DMS53 treated with DMSO at 0.1 percent for 48 hours (cell line): ENCODE results near the gene DNAAF1.
"Not testable (repeated sequence)": the region's sequence is repeated elsewhere in the genome, so short reads cannot be mapped to it uniquely, and the experiment has no call there.

Experiments
- DNase-seq: peaks from one replicate; lab custom pipeline; 2025; ENCODE audit not compliant: unreplicated experiment; lab: John Stamatoyannopoulos, UW

The DNAAF1 gene

DNA sequence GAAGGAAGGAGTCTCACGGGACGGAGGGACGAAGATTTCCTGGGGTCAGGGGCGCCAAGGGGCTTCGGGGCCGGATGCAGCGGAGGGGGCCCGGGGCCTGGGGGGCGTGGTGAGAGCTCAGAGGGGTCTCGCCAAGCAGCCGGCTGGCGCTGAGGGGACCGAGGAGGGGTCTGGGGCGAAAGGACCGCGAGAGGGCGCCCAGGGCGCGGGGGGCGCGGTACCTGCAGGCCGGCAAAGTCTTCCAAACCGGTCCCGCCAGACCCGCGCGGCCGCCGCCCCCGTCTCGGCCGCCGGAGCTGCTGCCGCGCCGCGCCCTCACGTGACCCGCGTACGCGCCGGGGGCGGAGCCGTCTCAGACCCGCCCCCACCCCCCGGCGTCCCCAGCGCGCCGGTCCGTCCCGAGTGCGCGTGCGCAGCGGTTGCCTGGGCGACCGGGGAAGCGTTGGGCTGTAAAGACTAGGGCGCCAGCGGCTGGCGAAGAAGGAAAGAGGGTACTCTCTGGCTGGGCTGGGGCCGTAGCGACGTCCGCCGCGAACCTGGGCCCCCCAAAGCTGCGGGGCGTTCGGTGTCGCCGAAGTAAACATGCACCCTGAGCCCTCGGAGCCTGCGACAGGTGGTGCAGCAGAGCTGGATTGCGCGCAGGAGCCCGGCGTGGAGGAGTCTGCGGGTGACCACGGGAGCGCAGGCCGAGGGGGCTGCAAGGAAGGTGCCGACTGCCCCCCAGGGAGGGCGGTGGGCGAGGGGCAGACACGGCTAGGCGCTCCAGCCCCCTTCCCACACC, at the start of gene DNAAF1, which contains the start of gene HSDL1:
TSS of gene DNAAF1 (plus strand) at position 450 of the 781 bp plus-strand sequence. CDS start at position 583, 133 bp downstream.
TSS of gene HSDL1 (minus strand) at position 319 of the 781 bp plus-strand sequence. CDS start 13,856 bp downstream, outside the sequence.
- DNase-seq, result peak; percentile 53

DNA sequence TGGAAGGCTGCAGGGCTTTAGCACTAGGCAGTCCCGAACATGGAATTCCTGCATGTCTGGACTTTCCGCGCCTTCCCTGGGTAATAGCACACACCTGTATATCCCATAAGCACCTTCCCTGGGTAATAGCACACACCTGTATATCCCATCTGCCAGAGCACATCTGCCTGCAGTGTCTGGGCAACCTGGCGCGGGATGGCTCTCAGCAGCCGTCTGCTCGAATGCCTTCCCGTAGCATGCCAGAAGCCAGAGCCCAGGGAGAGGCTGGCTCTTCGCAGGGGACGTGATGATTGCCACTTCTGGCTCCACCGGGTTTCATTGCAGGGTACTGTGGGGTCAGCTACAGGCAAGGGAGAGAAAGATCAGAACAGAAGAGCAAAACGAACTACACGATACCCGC, 49.6 kb upstream of the DNAAF1 start:
- no peak for DNase-seq

DNA sequence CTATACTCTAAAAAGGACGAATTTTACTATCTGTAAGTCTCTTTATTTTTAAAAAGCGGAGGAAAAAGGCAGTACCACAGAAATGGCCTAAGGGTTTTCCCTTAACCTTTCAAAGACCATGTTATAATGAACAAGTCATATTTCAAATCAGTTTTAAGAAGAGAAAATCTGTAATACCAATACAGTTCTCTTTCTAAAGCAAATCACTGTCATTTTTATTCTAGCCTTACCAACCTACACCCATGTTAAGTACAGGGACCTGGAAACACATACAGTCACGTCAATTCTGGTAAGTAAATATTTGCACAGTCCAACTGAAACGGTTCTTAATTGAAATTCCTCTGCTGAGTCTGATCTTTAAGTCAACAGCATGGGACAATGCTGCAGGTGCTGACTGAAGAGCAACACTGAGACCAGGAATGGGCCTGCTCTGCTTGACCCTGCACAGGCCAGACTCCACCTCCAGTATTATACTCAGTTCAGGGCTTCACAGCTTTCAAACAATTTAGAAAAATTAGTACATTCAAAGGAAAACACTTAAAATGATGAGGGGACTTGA, 48.6 kb upstream of the DNAAF1 start:
- DNase-seq, result peak; percentile 91

DNA sequence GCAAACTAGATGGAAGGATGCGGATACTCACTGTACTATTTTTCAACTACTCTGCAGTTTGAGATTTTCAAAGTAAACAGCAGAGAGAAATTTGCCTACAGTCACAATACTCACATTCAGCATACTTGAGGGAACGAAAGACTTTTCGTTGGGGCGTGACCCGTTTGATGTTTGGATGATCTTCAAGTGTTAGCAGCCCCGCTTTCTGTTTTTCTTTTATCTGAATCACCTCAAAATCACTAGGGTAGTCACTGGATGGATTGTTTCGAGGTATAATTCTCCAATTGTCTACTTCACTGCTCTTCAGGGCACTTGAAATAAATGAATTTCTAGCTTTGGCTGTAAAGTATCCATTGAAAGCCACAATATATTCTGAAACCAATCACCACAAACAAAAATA, 46.2 kb upstream of the DNAAF1 start:
- no peak for DNase-seq

DNA sequence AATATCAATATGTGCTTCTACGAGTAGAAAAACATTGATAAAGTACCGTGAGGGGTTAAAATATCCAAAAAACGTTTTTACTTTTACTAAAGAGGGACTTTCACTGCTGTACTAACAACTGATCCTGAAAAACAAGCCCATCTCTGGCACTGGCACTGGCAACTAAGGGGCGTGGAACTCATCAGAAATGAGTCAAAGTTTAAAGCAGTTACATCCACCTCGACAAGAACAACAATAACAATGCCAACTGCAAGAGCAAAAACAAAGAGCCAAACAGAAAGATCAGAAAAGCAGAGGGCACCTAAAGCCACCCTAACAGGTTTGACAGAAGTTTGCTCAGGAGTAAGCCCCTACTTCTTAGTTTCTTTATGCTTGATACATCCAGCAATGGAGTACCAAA, 41.4 kb upstream of the DNAAF1 start:
- DNase-seq, result no peak

DNA sequence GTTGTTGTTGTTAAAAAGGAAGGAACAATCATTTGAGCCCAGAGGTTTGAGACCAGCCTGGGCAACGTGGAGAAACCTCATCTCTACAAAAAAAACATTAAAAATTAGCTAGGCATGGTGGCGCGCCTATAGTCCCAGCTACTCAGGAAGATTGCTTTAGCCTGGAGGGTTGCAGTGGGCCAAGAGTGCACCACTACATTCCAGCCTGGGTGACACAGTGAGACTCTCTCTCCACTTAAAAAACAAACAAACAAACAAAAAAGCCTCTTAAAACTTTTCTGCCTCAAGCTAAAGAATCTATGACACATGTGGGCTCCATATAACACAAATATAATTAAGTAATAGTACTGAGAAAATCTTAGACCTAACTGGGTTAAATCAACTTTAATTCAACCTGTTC, 40.9 kb upstream of the DNAAF1 start:
- DNase-seq, result no peak

DNA sequence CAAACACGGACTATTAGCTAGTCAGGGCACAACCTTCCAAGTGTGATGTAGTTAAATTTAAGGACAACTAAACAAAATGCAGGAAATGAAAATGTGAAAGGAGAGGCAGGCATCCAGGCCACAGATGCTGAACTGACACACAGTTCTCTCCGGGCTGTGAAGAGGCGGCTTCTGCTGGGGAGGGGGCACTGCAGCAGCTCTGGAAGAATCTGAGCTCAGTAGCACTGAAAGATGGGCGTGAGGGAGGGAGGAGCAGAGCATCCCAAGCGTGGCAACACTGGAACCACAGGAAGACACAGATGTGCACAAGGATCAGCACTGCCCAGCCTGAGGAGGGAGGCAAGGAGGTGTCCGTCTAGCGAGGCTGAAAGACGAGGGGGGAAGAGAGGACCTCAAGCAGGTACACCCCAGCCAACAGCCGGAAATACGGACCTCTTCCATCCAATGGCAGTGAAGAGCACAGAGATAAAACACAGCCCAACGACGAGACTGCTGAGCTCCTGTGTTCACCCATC, 39.8 kb upstream of the DNAAF1 start:
- DNase-seq, result no peak

DNA sequence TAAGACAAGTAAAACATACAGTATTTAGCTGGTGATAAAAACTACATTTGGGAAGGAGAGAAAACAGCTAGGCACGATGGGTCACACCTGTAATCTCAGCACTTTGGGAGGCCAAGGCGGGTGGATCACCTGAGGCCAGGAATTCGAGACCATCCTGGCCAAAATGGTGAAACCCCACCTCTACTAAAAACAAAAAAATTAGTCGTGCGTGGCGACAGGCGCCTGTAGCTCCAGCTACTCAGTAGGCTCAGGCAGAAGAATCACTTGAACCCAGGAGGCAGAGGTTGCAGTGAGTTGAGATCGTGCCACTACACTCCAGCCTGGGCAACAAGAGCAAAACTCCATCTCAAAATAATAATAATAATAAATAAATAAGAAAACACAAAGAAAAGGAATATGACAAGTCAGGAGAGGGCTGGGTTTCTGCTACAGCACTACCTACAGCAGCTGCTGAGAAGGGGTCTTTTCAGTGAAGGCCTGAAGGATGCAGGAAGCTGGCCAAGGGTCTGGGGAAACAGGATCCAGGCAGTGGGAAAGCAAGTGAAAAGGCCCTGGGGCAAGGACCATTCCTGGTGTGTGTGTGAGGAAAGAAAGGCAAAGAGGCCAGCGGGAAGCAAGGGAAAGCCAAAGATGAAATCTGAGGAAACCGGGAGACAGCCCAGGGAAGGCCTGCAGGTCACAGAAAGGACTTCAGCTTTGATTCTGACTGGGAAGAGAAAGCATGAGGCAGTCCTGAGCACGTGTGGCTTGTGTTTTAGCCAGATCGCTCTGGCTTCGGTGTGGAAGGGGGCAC, 39.0 kb upstream of the DNAAF1 start:
- no peak for DNase-seq

DNA sequence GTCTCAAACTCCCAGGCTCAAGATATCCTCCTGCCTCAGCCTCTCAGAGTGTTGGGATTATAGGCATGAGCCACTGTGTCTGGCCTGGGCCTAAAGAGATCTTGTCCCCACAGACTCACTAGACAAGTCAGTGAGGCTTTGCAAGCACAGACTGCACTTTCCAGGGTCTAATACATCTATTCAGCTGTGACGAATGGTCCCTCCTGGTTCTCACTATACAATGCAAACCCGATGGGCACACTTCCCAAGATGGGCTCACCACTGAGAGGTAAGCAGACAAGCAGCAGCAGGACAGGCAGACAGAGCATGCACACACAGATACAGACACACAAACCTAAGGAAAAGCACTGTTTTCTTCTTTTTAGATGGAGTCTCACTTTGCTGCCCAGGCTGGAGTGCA, 37.2 kb upstream of the DNAAF1 start:
- DNase-seq, result no peak

DNA sequence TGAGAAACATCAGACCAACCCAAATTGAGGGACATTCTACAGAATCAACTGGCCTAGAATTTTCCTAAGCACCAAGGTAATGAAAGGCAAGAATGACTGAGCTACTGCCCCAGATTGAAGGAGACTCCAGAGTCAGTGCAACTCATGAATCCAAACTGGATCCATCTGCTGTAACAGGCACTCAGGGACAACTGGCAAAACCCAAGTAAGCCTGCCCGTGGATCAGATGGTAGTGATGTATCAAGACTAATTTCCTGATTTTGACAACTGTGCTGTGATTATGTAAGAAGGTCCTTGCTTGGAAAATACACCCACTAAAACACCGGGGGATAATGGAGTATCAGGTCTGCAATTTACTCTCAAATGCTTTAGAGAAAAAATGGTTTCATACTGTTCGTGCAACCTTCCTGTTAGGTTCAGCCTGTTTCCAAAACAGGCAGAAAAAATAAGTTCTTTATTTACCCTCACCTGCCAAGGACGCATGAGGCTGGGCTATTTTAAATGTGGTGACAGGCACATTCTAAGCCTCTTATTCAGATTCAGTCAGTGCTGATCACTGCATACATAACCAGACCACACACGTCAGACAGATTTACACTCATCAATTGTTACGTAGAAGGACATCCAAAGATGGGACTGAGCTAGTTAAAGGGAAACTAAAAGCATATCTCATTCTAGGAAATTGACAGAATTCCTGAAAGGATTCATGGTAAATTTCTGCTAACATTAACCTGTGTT, 35.3 kb upstream of the DNAAF1 start:
- no peak for DNase-seq

DNA sequence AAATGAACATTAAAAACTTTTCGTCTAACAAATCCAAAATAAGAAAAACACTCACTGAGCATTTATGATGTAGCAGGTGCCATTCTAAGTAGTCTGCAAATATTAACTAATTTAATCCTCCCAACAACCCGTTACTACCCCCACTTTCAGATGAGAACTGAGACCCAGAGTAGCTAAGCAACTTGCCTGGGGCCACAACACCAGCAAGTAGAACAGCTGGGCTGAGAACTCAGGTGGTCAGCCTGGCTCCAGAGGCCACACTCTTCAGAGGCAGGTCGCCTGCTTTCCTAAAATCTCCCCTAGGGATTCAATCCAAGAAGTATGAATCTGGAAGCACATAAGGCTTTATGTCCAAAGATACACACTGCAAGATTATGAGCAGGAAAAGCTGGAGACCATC, 34.6 kb upstream of the DNAAF1 start:
- DNase-seq, result no peak

DNA sequence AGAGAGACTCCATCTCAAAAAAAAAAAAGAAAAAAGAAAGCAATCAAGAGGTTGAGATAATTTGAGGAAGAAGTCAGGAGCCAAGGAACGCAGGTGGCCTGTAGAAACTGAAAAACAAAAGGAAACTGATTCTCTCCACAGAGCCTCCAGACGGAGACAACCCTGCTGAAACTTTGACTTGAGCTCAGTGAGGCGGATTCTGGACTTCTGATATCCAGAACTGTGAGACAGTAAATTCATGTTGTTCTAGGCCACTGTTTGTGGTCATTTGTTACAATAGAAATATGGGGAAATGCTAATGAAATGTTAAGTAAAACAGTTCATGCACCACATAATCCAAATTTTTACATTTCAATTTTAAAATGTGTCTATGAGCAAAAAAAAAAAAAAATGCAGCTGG, 33.6 kb upstream of the DNAAF1 start:
- DNase-seq, result no peak

DNA sequence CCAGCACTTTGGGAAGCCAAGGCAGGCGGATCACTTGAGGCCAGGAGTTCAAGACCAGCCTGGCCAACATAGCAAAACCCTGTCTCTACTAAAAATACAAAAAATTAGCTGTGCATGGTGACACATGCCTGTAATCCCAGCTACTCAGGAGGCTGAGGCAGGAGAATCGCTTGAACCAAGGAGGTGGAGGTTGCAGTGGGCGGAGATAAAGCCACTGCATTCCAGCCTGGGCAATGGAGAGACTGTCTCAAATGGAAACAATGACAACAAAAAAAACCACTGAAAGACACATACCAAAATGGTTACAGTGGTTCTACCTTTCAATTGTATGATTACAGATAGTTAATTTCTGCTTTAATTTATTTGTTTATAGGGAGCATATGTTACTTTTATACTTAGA, 33.2 kb upstream of the DNAAF1 start:
- not testable (repeated sequence) for DNase-seq

DNA sequence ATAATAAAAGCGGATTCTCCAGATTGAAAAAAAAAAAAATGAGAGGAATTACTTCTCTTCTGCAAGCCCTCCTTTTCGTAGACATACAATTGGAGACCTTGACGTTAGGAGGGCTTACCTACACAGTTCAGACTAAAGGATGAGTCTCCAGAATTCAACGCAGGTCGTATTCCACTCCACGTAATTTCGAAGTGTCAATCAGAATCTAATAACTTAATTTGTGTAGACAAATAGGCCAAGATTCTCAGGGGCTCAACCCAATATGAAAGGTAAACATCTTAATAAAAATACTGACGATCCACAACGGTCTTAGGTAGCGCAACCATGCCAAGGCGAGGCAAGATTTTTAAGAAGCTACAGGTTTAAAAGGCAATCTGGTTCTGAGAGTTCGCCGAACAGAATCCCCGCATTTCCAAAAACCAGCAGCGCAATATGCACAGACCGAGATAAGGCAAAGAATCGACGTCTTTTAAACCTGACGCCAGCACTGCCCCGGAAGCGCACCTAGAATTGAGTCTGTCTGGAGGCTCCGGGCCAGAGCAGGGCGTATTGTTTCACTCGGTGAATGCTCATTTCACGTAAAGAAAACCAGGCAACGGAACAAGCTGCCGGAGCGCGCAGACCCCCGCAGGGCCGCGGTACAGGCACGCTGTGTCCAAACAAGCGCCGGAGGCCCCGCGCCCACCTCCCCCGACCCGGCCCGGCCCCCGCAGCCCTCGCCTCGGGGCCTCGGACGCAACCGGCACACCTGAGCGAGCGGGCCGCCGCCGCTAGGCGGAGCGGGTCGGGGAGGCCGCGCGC, 29.0 kb upstream of the DNAAF1 start:
- DNase-seq, result peak; percentile 1

DNA sequence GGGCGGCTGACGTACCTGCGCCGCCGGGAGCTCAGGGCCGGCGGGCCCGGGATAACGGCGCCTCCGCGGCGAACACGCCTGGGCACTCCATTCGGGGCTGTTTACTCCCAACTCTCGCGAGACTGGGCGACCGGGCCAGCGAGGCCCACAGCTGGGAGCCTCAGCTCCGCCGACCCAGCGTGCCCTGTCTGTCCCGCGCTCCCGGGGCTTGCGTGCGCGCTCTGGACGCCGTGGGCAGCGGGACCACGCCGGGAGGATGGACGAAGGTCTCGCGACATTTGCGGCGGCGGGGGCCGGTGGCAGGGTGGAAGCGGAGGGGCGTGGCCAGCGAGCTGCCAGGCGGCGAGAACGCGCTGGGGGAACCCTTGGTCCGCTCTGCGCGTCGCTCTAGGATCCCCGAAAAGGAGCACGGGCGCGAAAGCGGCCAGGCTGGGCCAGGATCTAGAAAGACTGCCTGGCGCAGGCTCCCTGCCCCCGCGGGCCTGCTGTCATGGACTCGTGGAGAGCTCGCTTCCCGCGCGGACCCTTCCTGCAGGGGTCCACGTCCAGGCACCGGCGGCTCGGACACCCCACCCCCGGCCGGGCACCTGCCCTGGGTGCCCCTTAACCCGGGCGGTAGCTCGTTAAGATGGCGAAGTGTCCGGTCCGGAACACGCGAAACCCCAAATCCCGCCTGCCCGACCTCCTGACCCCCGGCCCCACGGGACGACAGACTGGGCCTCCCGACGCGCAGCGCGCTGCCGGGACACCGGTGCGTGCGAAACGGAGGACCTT, 28.2 kb upstream of the DNAAF1 start, which contains the start of gene MBTPS1:
TSS of gene MBTPS1 (minus strand) at position 223 of the 774 bp plus-strand sequence. CDS start 15,159 bp downstream, outside the sequence.
- peak; percentile 85 for DNase-seq

DNA sequence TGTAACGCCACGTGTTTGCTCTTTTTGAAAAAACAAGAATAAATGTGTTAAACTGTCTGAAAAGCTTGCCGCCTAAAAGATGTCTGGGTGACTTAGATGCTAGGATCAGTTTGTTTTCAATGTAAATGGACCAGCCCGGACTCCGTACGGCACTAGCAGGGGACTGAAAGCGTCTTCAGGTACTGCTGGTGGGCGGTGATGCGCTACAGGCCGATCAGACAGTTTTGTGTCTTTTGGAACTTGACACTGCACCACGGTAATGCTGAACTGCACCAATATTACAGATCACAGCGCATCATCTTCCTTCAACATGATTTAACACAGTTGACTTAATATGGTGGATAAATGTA, 27.6 kb upstream of the DNAAF1 start:
- DNase-seq, result peak; percentile 8

DNA sequence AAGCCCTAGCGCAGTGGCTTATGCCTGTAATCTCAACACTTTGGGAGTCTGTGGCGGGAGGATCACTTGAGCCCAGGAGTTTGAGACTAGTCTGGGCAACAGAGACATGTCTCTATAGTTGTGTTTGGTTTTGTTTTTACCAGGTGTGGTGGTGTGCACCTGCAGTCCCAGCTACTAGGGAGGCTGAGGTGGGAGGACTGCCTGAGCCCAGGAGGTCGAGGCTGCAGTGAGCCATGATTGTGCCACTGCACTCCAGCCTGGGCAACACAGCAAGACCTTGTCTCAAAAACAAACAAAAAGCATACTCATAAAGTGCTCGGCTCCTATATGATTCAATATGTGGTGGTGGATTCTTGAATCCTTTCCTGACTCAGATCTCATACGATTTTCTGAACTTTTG, 26.8 kb upstream of the DNAAF1 start:
- not testable (repeated sequence) for DNase-seq

DNA sequence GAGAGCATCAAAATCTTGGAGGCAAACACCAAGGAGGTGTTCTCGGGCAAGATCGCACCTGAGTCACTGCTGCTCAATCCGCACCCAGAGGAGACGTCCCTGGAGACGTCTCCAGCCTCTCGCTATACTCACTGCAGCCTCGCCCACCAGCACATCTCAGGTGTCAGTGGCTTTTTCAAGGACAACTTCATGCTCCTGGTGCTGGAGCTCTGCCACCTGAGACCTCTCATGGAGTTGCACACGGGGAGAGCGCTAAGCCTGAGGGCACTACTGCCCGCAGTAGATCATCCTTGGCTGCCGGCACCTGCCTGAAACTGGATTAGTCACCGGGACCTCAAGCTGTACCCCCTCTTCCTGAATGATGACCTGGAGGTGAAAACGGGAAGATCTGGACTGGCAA, 25.7 kb upstream of the DNAAF1 start:
- DNase-seq, result no peak

DNA sequence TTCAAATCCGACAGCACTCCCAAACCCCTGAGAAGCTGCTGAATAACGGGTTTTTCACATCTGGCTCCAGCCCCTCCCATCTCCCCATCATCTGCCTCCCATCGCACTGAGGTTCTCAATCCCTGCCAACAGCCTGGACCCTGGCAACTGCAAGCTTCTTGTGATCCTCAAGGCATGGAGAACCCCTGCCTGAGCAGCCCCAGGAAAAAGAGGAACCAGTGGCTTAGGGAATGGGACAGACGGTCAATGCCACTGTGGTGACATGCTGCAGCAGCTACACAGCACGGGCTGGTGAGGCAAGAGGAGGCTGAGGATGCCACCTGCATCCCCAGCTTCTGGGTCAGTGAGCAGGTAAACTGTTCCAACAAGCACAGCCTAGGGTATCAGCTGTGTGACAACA, 25.1 kb upstream of the DNAAF1 start:
- DNase-seq, result no peak
